Thyroid gland (tissue), 4 donors: Measurements from ENCODE around the gene LCTL.

Experiments used
- POLR2A ChIP-seq, 2 donors: fragments of 450-650 bp; IDR thresholded peaks; one replicate each; pipeline ENCODE4 v1.6.1; 2017; ENCODE audit warnings: antibody characterized with exemption in 2 of 2, mild to moderate bottlenecking in 2 of 2, moderate library complexity in 1 of 2
- TF ChIP-seq, protein P1 (sequence below), 6 experiments: fragments of 200-600 bp in 3 of 6; fragments of 450-650 bp in 3 of 6; sonication (generic) in 3 of 6; IDR thresholded peaks; one replicate each; pipeline ENCODE4 v1.5.1; 2016 to 2019; ENCODE audit warnings: antibody characterized with exemption in 6 of 6, mild to moderate bottlenecking in 2 of 6, inconsistent platforms in 1 of 6, moderate library complexity in 1 of 6

DNA sequence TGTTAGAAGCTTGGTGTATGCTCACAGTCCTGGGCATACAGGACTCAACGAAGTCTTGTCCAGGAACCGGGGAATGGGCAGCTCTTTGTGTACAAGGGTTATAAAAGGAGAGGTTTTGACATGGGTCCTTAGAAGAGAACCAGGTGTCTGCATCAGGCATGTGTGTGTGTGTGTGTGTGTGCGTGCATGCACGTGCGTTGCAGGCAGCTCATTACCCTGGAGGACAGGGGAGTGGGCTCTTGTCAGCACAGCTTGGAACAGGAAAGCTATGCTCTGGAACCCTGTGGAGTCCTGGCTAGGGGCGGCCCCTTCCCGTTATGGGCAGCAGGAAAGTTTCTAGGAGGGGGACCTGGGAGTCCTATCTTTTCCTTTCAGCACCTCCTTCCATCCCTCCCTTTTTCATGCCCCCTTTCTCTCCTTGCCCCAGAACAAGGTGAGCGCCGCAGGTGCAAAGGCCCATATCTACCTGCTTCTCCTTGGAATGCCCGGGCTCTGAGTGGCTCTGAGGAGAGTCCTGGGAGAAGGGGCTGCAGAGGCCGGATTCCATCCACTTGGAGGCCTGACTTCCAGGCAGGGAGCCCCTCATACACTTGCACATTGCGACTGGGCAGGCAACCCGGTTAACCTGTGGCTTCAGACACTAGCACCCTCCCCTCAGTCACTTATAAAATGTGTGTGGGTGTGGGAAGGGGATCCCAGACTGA is 33.9 kb upstream of the LCTL start:
- TF ChIP-seq, protein P1, sequence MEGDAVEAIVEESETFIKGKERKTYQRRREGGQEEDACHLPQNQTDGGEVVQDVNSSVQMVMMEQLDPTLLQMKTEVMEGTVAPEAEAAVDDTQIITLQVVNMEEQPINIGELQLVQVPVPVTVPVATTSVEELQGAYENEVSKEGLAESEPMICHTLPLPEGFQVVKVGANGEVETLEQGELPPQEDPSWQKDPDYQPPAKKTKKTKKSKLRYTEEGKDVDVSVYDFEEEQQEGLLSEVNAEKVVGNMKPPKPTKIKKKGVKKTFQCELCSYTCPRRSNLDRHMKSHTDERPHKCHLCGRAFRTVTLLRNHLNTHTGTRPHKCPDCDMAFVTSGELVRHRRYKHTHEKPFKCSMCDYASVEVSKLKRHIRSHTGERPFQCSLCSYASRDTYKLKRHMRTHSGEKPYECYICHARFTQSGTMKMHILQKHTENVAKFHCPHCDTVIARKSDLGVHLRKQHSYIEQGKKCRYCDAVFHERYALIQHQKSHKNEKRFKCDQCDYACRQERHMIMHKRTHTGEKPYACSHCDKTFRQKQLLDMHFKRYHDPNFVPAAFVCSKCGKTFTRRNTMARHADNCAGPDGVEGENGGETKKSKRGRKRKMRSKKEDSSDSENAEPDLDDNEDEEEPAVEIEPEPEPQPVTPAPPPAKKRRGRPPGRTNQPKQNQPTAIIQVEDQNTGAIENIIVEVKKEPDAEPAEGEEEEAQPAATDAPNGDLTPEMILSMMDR (IDR thresholded peaks at IDR 0.05), result no peak
- no peak for TF ChIP-seq POLR2A (IDR thresholded peaks at IDR 0.05)
